H9 (cell line): ENCODE measurements around the gene PNKP. TPM values are rescaled to one million over a fixed set of nuclear protein-coding genes. Genes with fewer than 3 reads are reported as not detected.

Experiments
- DNase-seq: peaks from one replicate; pipeline ENCODE4 v3.0.0-alpha.2; 2017
- H2AFZ ChIP-seq: one replicate; pipeline ENCODE4 v1.6.1; 2013; ENCODE audit warnings: mild to moderate bottlenecking, low read length, control low read depth, moderate library complexity
- H2AK5ac ChIP-seq: 2 replicates; pipeline ENCODE4 v1.6.1; 2013; ENCODE audit warnings: low read length, control low read depth, mixed read lengths; ENCODE audit not compliant: insufficient read length
- H2BK120ac ChIP-seq: one replicate; pipeline ENCODE4 v1.6.1; 2013; ENCODE audit warnings: low read depth, mild to moderate bottlenecking, low read length, control low read depth, inconsistent platforms; ENCODE audit not compliant: poor library complexity, severe bottlenecking
- H2BK12ac ChIP-seq: 2 replicates; pipeline ENCODE4 v1.6.1; 2013; ENCODE audit warnings: low read length, control low read depth, mixed read lengths, low read depth; ENCODE audit not compliant: insufficient read length
- H2BK15ac ChIP-seq: 2 replicates; pipeline ENCODE4 v1.6.1; 2013; ENCODE audit warnings: low read depth, low read length, control low read depth
- H2BK20ac ChIP-seq: one replicate; pipeline ENCODE4 v1.6.1; 2013; ENCODE audit warnings: low read depth, mild to moderate bottlenecking, low read length, control low read depth, inconsistent platforms; ENCODE audit not compliant: poor library complexity, severe bottlenecking
- H2BK5ac ChIP-seq: 2 replicates; pipeline ENCODE4 v1.6.1; 2013; ENCODE audit warnings: low read length, control low read depth, mixed read lengths; ENCODE audit not compliant: insufficient read length
- H3K14ac ChIP-seq: 2 replicates; pipeline ENCODE4 v1.6.1; 2013; ENCODE audit warnings: low read length, control low read depth; ENCODE audit not compliant: insufficient read depth
- H3K18ac ChIP-seq: 2 replicates; pipeline ENCODE4 v1.6.1; 2013; ENCODE audit warnings: low read depth, mild to moderate bottlenecking, mixed read lengths, low read length, control low read depth; ENCODE audit not compliant: insufficient read length
- H3K23ac ChIP-seq: 2 replicates; pipeline ENCODE4 v1.6.1; 2013; ENCODE audit warnings: low read length, control low read depth, mixed read lengths, low read depth; ENCODE audit not compliant: insufficient read length
- H3K23me2 ChIP-seq: 2 replicates; pipeline ENCODE4 v1.6.1; 2013; ENCODE audit warnings: low read depth, mild to moderate bottlenecking, mixed read lengths, low read length, control low read depth; ENCODE audit not compliant: insufficient read length, poor library complexity, severe bottlenecking
- H3K27ac ChIP-seq: 2 replicates; pipeline ENCODE4 v1.5.1; 2013; ENCODE audit warnings: low read length, control low read depth, mixed read lengths, low read depth; ENCODE audit not compliant: insufficient read length
- H3K27me3 ChIP-seq: 2 replicates; pipeline ENCODE4 v1.6.1; 2013; ENCODE audit warnings: low read length, control low read depth, inconsistent platforms; ENCODE audit not compliant: insufficient read depth
- H3K4ac ChIP-seq: 2 replicates; pipeline ENCODE4 v1.6.1; 2013; ENCODE audit warnings: low read depth, mild to moderate bottlenecking, control low read depth, inconsistent platforms, low read length, moderate library complexity
- H3K4me1 ChIP-seq: 2 replicates; pipeline ENCODE4 v1.6.1; 2013; ENCODE audit warnings: low read length, control low read depth, inconsistent platforms; ENCODE audit not compliant: insufficient read depth
- H3K4me2 ChIP-seq: 2 replicates; pipeline ENCODE4 v1.6.1; 2013; ENCODE audit warnings: low read length, control low read depth, mixed read lengths; ENCODE audit not compliant: insufficient read length, insufficient read depth
- H3K56ac ChIP-seq: 2 replicates; pipeline ENCODE4 v1.6.1; 2013; ENCODE audit warnings: low read depth, mild to moderate bottlenecking, mixed read lengths, low read length, control low read depth; ENCODE audit not compliant: insufficient read length
- H3K79me1 ChIP-seq: 2 replicates; pipeline ENCODE4 v1.6.1; 2013; ENCODE audit warnings: low read depth, mild to moderate bottlenecking, moderate library complexity, low read length, control low read depth, inconsistent platforms; ENCODE audit not compliant: insufficient read depth, poor library complexity, severe bottlenecking
- H3K79me2 ChIP-seq: 2 replicates; pipeline ENCODE4 v1.6.1; 2013; ENCODE audit warnings: low read length, control low read depth, inconsistent platforms; ENCODE audit not compliant: insufficient read depth
- H3K9ac ChIP-seq: 2 replicates; pipeline ENCODE4 v1.6.1; 2013; ENCODE audit warnings: low read length, control low read depth, mixed read lengths; ENCODE audit not compliant: insufficient read length; ENCODE audit errors: extremely low read depth
- H3K9me3 ChIP-seq: one replicate; pipeline ENCODE4 v1.6.1; 2013; ENCODE audit warnings: low read depth, low read length, inconsistent platforms; ENCODE audit not compliant: control insufficient read depth
- H3T11ph ChIP-seq: one replicate; pipeline ENCODE4 v1.6.1; 2013; ENCODE audit warnings: mild to moderate bottlenecking, low read length, control low read depth, inconsistent platforms
- H4K20me1 ChIP-seq: one replicate; pipeline ENCODE4 v1.6.1; 2013; ENCODE audit not compliant: control insufficient read depth, insufficient read length, insufficient read depth
- H4K5ac ChIP-seq: 2 replicates; pipeline ENCODE4 v1.6.1; 2013; ENCODE audit warnings: low read depth, mild to moderate bottlenecking, mixed read lengths, low read length, control low read depth; ENCODE audit not compliant: insufficient read length
- H4K8ac ChIP-seq: replicated peaks from 2 replicates; pipeline ENCODE4 v1.6.1; 2013; ENCODE audit warnings: low read length, control low read depth, mixed read lengths, low read depth; ENCODE audit not compliant: insufficient read length
- H4K91ac ChIP-seq: 2 replicates; pipeline ENCODE4 v1.6.1; 2013; ENCODE audit warnings: low read depth, mild to moderate bottlenecking, moderate library complexity, mixed read lengths, low read length, control low read depth; ENCODE audit not compliant: insufficient read length
- H3K27ac Mint-ChIP-seq, 3 experiments: 2 replicates in 2 of 3; 3 replicates in 1 of 3; pipeline ENCODE4 v1.8.0; 2020 to 2021; ENCODE audit warnings: mixed read lengths in 3 of 3, mild to moderate bottlenecking in 1 of 3, moderate library complexity in 1 of 3
- H3K27me3 Mint-ChIP-seq: 2 replicates; pipeline ENCODE4 v1.8.0; 2021; ENCODE audit warnings: low read depth, mild to moderate bottlenecking, moderate library complexity, mixed read lengths
- H3K36me3 Mint-ChIP-seq, 3 experiments: 2 replicates in 2 of 3; 3 replicates in 1 of 3; pipeline ENCODE4 v1.8.0; 2020 to 2021; ENCODE audit warnings: low read depth in 3 of 3, mixed read lengths in 3 of 3; ENCODE audit not compliant: insufficient read depth in 1 of 3
- H3K4me1 Mint-ChIP-seq, 2 experiments: 2 replicates each; pipeline ENCODE4 v1.8.0; 2020; ENCODE audit warnings: mixed read lengths in 2 of 2
- H3K4me3 Mint-ChIP-seq, 2 experiments: 2 replicates in 1 of 2; 3 replicates in 1 of 2; pipeline ENCODE4 v1.8.0; 2020 to 2021; ENCODE audit warnings: mild to moderate bottlenecking in 2 of 2, mixed read lengths in 2 of 2, moderate library complexity in 1 of 2
- H3K9me3 Mint-ChIP-seq, 2 experiments: 2 replicates in 1 of 2; 3 replicates in 1 of 2; pipeline ENCODE4 v1.8.0; 2020; ENCODE audit warnings: mild to moderate bottlenecking in 2 of 2, mixed read lengths in 2 of 2, moderate library complexity in 1 of 2
- WGBS: extraction: QIAGEN DNeasy Blood & Tissue Kit; methylation state at CpG from one replicate; pipeline ENCODE4 v1.1.7; 2013; ENCODE audit warnings: missing lambda C conversion rate, low lambda C conversion rate, mixed read lengths; ENCODE audit not compliant: insufficient read length; ENCODE audit errors: extremely low coverage; 5-methylcytosine and 5-hydroxymethylcytosine counted together
- total RNA-seq: library from RNA; stranded (reverse); gene quantifications from 2 replicates; pipeline ENCODE4 v1.2.1, GENCODE V29; 2021
- TF ChIP-seq, protein P1 (sequence below): fragments of 200-600 bp; sonication (generic); conservative IDR thresholded peaks from 3 replicates; pipeline ENCODE4 v1.8.0; 2021; ENCODE audit warnings: antibody characterized with exemption, mild to moderate bottlenecking

PNKP gene
- total RNA-seq, 1 experiment from 2014 or later = 157 TPM

DNA sequence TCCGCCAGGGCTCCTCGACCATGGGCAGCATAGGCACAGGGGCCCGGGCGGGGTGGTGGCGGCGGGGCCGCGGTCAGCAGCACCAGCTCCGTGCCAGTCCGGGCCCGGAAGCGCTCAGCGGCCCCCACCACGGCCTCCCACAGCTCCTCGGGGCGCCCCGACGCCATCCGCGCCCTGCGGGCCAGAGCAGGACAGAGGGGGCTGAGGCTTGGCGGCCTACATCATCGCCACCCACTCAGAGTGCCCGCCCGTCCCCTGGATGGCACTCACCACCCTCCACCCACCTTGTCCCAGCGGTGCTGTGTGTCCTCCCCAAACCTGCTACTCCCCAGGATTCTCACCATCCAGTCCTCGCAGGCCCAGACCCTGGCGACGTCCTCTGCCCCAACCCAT, 5.7 kb upstream of the PNKP start:
- H3K9me3 ChIP-seq = no peaks in the 10 kb centered on the region
- H3K4me1 ChIP-seq = peaks cover 2% of the 10 kb centered on the region; the same call in 1 of the 2 replicates
- H3K23me2 ChIP-seq = peaks cover 11% of the 10 kb centered on the region
- peaks cover 0 to 12% (median 6%) of the 10 kb centered on the region in 3 experiments; a peak in 3 of 7 replicates for H3K36me3 Mint-ChIP-seq
- H3K79me1 ChIP-seq = no peaks in the 10 kb centered on the region
- H2BK12ac ChIP-seq = no peak overlapping the region
- TF ChIP-seq, protein P1, sequence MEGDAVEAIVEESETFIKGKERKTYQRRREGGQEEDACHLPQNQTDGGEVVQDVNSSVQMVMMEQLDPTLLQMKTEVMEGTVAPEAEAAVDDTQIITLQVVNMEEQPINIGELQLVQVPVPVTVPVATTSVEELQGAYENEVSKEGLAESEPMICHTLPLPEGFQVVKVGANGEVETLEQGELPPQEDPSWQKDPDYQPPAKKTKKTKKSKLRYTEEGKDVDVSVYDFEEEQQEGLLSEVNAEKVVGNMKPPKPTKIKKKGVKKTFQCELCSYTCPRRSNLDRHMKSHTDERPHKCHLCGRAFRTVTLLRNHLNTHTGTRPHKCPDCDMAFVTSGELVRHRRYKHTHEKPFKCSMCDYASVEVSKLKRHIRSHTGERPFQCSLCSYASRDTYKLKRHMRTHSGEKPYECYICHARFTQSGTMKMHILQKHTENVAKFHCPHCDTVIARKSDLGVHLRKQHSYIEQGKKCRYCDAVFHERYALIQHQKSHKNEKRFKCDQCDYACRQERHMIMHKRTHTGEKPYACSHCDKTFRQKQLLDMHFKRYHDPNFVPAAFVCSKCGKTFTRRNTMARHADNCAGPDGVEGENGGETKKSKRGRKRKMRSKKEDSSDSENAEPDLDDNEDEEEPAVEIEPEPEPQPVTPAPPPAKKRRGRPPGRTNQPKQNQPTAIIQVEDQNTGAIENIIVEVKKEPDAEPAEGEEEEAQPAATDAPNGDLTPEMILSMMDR = no peak
- no peak overlapping the region for H3K56ac ChIP-seq
- no peak overlapping the region for H3K27ac Mint-ChIP-seq
- no peak overlapping the region for H2BK120ac ChIP-seq
- no peak overlapping the region for H3K4ac ChIP-seq
- no peaks in the 10 kb centered on the region; the same call in 1 of the 2 replicates for H3K79me2 ChIP-seq
- H3K14ac ChIP-seq = no peak overlapping the region
- H3K4me2 ChIP-seq = no peak overlapping the region
- no peak overlapping the region for H2BK15ac ChIP-seq
- H3K9me3 Mint-ChIP-seq = no peaks in the 10 kb centered on the region
- H3K4me1 Mint-ChIP-seq = peaks cover 14 to 20% of the 10 kb centered on the region in 2 experiments
- no peak overlapping the region for H3T11ph ChIP-seq
- WGBS = no CpG with 5 or more reads among the region's 29 CpGs
- H4K91ac ChIP-seq = no peak overlapping the region
- no peak overlapping the region for H4K8ac ChIP-seq
- H2BK20ac ChIP-seq = no peak overlapping the region
- no peak overlapping the region for H3K23ac ChIP-seq
- no peak overlapping the region for H4K5ac ChIP-seq
- H3K18ac ChIP-seq = no peak overlapping the region
- DNase-seq = no peak
- H2AK5ac ChIP-seq = no peak overlapping the region
- no peaks in the 10 kb centered on the region for H3K27me3 Mint-ChIP-seq
- no peak overlapping the region for H2BK5ac ChIP-seq
- no peak overlapping the region for H3K9ac ChIP-seq
- no peaks in the 10 kb centered on the region for H3K27me3 ChIP-seq
- no peak overlapping the region for H3K27ac ChIP-seq
- H4K20me1 ChIP-seq = no peaks in the 10 kb centered on the region
- H2AFZ ChIP-seq = no peak overlapping the region
- H3K4me3 Mint-ChIP-seq = no peak overlapping the region; a peak in 1 of 5 replicates
